Measurements from ENCODE around the gene ZBTB3.

GRCh38 chr11:62721994-62722393, 32.0 kb downstream of the ZBTB3 start:
- TF ChIP-seq, protein P1, sequence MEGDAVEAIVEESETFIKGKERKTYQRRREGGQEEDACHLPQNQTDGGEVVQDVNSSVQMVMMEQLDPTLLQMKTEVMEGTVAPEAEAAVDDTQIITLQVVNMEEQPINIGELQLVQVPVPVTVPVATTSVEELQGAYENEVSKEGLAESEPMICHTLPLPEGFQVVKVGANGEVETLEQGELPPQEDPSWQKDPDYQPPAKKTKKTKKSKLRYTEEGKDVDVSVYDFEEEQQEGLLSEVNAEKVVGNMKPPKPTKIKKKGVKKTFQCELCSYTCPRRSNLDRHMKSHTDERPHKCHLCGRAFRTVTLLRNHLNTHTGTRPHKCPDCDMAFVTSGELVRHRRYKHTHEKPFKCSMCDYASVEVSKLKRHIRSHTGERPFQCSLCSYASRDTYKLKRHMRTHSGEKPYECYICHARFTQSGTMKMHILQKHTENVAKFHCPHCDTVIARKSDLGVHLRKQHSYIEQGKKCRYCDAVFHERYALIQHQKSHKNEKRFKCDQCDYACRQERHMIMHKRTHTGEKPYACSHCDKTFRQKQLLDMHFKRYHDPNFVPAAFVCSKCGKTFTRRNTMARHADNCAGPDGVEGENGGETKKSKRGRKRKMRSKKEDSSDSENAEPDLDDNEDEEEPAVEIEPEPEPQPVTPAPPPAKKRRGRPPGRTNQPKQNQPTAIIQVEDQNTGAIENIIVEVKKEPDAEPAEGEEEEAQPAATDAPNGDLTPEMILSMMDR (IDR thresholded peaks at IDR 0.05) = no peak
- no peak for TF ChIP-seq POLR2A (IDR thresholded peaks at IDR 0.05)
